SK-N-MC (cell line): ENCODE measurements around the gene PPARG.

Experiments
- EZH2 ChIP-seq: fragments of 200-600 bp; sonication (generic); IDR thresholded peaks from one replicate; pipeline ENCODE4 v1.6.1; 2017; ENCODE audit warnings: antibody characterized with exemption
- FOXP2 ChIP-seq: optimal IDR thresholded peaks from 2 replicates; pipeline ENCODE3; 2011; ENCODE audit warnings: mild to moderate bottlenecking, moderate library complexity; ENCODE audit not compliant: insufficient read depth; ENCODE audit errors: extremely low read length, control extremely low read depth
- POLR2AphosphoS5 ChIP-seq: IDR thresholded peaks from 2 replicates; pipeline ENCODE4 v1.6.1; 2012; ENCODE audit warnings: mild to moderate bottlenecking, low read depth, low read length, borderline replicate concordance

GRCh38 chr3:12379640-12380429 is 91.0 kb downstream of the PPARG start:
- TF ChIP-seq POLR2AphosphoS5 (no peak), EZH2 (no peak), FOXP2 (no peak)
